GM23338 (cell line): ENCODE measurements around the gene GJB4. TPM values are rescaled to one million over a fixed set of nuclear protein-coding genes. Genes with fewer than 3 reads are reported as not detected.
A peak's percentile ranks its signal among the peaks of the same experiment; 100 is the strongest.

Experiments
- ATAC-seq: fragments of 200-7000 bp; cut with Tn5 transposase; 3 replicates; pipeline ENCODE4 v1.9.1; 2020
- DNase-seq: peaks from one replicate; pipeline ENCODE4 v3.0.0-alpha.2; 2015; ENCODE audit warnings: low spot score
- H2AFZ ChIP-seq: fragments of 200-600 bp; sonication (generic); 2 replicates; pipeline ENCODE4 v1.8.0; 2016; ENCODE audit warnings: antibody characterized with exemption, mild to moderate bottlenecking, moderate library complexity
- H3F3A ChIP-seq: fragments of 200-600 bp; sonication (generic); replicated peaks from 2 replicates; pipeline ENCODE4 v1.8.0; 2017; ENCODE audit warnings: antibody characterized with exemption, mixed run types, low read depth
- H3K27ac ChIP-seq: fragments of 200-600 bp; sonication (generic); 2 replicates; pipeline ENCODE4 v1.6.1; 2016; ENCODE audit warnings: low read depth
- H3K27me3 ChIP-seq: fragments of 200-600 bp; sonication (generic); 2 replicates; pipeline ENCODE4 v1.8.0; 2016; ENCODE audit warnings: mild to moderate bottlenecking, mixed run types, moderate library complexity; ENCODE audit not compliant: insufficient read depth
- H3K36me3 ChIP-seq: fragments of 200-600 bp; sonication (generic); 2 replicates; pipeline ENCODE4 v1.8.0; 2016; ENCODE audit warnings: mild to moderate bottlenecking; ENCODE audit not compliant: insufficient read depth
- H3K4me1 ChIP-seq: fragments of 200-600 bp; sonication (generic); 2 replicates; pipeline ENCODE4 v1.8.0; 2016; ENCODE audit warnings: mild to moderate bottlenecking, moderate library complexity; ENCODE audit not compliant: insufficient read depth
- H3K4me2 ChIP-seq: fragments of 200-600 bp; sonication (generic); 2 replicates; pipeline ENCODE4 v1.7.1; 2017; ENCODE audit warnings: mixed run types
- H3K4me3 ChIP-seq: fragments of 200-600 bp; sonication (generic); 2 replicates; pipeline ENCODE4 v1.6.1; 2016; ENCODE audit warnings: mixed run types
- H3K79me2 ChIP-seq: fragments of 200-600 bp; sonication (generic); replicated peaks from 2 replicates; pipeline ENCODE4 v1.8.0; 2017; ENCODE audit warnings: mild to moderate bottlenecking; ENCODE audit not compliant: insufficient read depth
- H3K9me2 ChIP-seq: fragments of 200-600 bp; sonication (generic); 2 replicates; pipeline ENCODE4 v1.8.0; 2017; ENCODE audit not compliant: insufficient read depth
- H4K20me1 ChIP-seq: fragments of 200-600 bp; sonication (generic); replicated peaks from 2 replicates; pipeline ENCODE4 v1.8.0; 2017; ENCODE audit warnings: mild to moderate bottlenecking; ENCODE audit not compliant: insufficient read depth
- H3K27ac Mint-ChIP-seq: 2 replicates; pipeline ENCODE4 v1.8.0; 2020; ENCODE audit warnings: inconsistent platforms, mild to moderate bottlenecking, moderate library complexity, mixed read lengths
- H3K27me3 Mint-ChIP-seq: 3 replicates; pipeline ENCODE4 v1.8.0; 2022; ENCODE audit warnings: low read depth, mild to moderate bottlenecking, moderate library complexity, mixed read lengths, inconsistent platforms; ENCODE audit not compliant: insufficient read depth, poor library complexity
- H3K36me3 Mint-ChIP-seq: 3 replicates; pipeline ENCODE4 v1.8.0; 2021; ENCODE audit warnings: low read depth, mild to moderate bottlenecking, inconsistent platforms, moderate library complexity, mixed read lengths
- H3K4me1 Mint-ChIP-seq: 3 replicates; pipeline ENCODE4 v1.8.0; 2020; ENCODE audit warnings: mild to moderate bottlenecking, inconsistent platforms, mixed read lengths
- H3K4me3 Mint-ChIP-seq: 3 replicates; pipeline ENCODE4 v1.8.0; 2021; ENCODE audit warnings: moderate library complexity, mild to moderate bottlenecking, inconsistent platforms, mixed read lengths
- H3K9me3 Mint-ChIP-seq: 3 replicates; pipeline ENCODE4 v1.8.0; 2020; ENCODE audit warnings: moderate library complexity, mild to moderate bottlenecking, inconsistent platforms, mixed read lengths
- EZH2 ChIP-seq: fragments of 200-600 bp; sonication (generic); IDR thresholded peaks from one replicate; pipeline ENCODE4 v1.8.0; 2017; ENCODE audit warnings: antibody characterized with exemption, mild to moderate bottlenecking, low read depth; ENCODE audit not compliant: unreplicated experiment
- JUNB ChIP-seq: IDR thresholded peaks from one replicate; pipeline ENCODE4 v1.6.1; 2016; ENCODE audit warnings: antibody characterized with exemption; ENCODE audit not compliant: unreplicated experiment
- POLR2AphosphoS5 ChIP-seq: IDR thresholded peaks from 2 replicates; pipeline ENCODE4 v1.6.1; 2016; ENCODE audit warnings: antibody characterized with exemption, low read depth
- REST ChIP-seq: IDR thresholded peaks from one replicate; pipeline ENCODE4 v1.6.1; 2018; ENCODE audit warnings: antibody characterized with exemption; ENCODE audit not compliant: unreplicated experiment
- STAT1 ChIP-seq: IDR thresholded peaks from one replicate; pipeline ENCODE4 v1.6.1; 2016; ENCODE audit warnings: antibody characterized with exemption; ENCODE audit not compliant: unreplicated experiment
- polyA plus RNA-seq: library from polyadenylated mRNA; unstranded; fragments of >200 nt; fragmentation: Nextera tagmentation; extraction: Ambion mirVana; gene quantifications from 2 replicates; pipeline ENCODE4 v1.2.1, GENCODE V29; 2016
- total RNA-seq: library from RNA; depleted of rRNA; stranded (reverse); fragments of >200 nt; shearing (Covaris generic); gene quantifications from 2 replicates; pipeline ENCODE4 v1.2.3, GENCODE V29; 2014
- TF ChIP-seq, protein P1 (sequence below), 2 experiments: fragments of 200-600 bp in 1 of 2; sonication (generic) in 1 of 2; conservative IDR thresholded peaks; 2 replicates each; pipeline versions ENCODE4 v1.5.1 to v1.6.1; 2016 to 2017; ENCODE audit warnings: antibody characterized with exemption in 2 of 2, low read depth in 2 of 2, mild to moderate bottlenecking in 2 of 2, moderate library complexity in 1 of 2
- TF ChIP-seq, protein P2 (sequence below): fragments of 250-450 bp; sonication (Bioruptor Pico); IDR thresholded peaks from 2 replicates; pipeline ENCODE4 v1.5.0; 2020; ENCODE audit warnings: mild to moderate bottlenecking, moderate library complexity

GJB4 gene
- total and polyA plus RNA-seq, 2 experiments from 2014 or later: 0.07 TPM; not detected in 1

DNA sequence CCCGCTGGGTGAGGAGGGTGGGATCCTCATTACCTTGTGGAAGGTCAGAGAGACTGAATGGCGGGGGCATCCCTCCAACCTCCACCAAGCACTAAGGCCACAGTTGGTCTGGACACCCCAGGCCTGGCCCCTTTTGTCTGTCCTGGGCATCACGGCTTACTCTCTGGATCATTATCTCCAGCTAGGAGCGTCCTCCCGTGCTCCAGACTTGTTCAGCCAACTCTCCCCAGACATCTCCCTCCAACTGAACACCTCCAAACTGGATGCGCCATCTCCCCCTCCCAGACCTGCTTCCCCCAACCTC lies 11.9 kb upstream of the GJB4 start:
- Histone ChIP-seq H3K4me1 (0 out of 2 replicates have a peak, but pooled peaks cover 3% of the 10 kb centered on the region), H4K20me1 (no peaks in the 10 kb centered on the region), H3K9me2 (0 out of 2 replicates have a peak, but pooled peaks cover 4% of the 10 kb centered on the region), H3K4me2 (no peak overlapping the region), H3K36me3 (no peaks in the 10 kb centered on the region), H3K4me3 (no peak overlapping the region), H3K79me2 (no peaks in the 10 kb centered on the region), H3K27me3 (no peaks in the 10 kb centered on the region), H2AFZ (no peak overlapping the region), H3F3A (no peaks in the 10 kb centered on the region), H3K27ac (no peak overlapping the region)
- Mint-ChIP-seq H3K9me3 (no peaks in the 10 kb centered on the region; the same call in 2 of the 3 replicates), H3K27ac (no peak overlapping the region), H3K4me1 (peaks cover 14% of the 10 kb centered on the region; the same call in 2 of the 3 replicates), H3K27me3 (peaks cover 2% of the 10 kb centered on the region), H3K36me3 (no peaks in the 10 kb centered on the region), H3K4me3 (no peak overlapping the region)
- TF ChIP-seq STAT1 (no peak), EZH2 (no peak), REST (no peak)
- TF ChIP-seq, protein P1, sequence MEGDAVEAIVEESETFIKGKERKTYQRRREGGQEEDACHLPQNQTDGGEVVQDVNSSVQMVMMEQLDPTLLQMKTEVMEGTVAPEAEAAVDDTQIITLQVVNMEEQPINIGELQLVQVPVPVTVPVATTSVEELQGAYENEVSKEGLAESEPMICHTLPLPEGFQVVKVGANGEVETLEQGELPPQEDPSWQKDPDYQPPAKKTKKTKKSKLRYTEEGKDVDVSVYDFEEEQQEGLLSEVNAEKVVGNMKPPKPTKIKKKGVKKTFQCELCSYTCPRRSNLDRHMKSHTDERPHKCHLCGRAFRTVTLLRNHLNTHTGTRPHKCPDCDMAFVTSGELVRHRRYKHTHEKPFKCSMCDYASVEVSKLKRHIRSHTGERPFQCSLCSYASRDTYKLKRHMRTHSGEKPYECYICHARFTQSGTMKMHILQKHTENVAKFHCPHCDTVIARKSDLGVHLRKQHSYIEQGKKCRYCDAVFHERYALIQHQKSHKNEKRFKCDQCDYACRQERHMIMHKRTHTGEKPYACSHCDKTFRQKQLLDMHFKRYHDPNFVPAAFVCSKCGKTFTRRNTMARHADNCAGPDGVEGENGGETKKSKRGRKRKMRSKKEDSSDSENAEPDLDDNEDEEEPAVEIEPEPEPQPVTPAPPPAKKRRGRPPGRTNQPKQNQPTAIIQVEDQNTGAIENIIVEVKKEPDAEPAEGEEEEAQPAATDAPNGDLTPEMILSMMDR (conservative IDR thresholded peaks at IDR 0.05; ENCODE audit: low read depth in 2 of 2): no peak
- DNase-seq: no peak
- no peak for ATAC-seq

GRCh38 chr1:34749992-34750391 lies 9.5 kb upstream of the GJB4 start:
- no peak overlapping the region for H3K27ac ChIP-seq
- TF ChIP-seq POLR2AphosphoS5 (no peak), JUNB (no peak), STAT1 (no peak)
- TF ChIP-seq, protein P1 (conservative IDR thresholded peaks at IDR 0.05; ENCODE audit: low read depth in 2 of 2): no peak
- TF ChIP-seq, protein P2, sequence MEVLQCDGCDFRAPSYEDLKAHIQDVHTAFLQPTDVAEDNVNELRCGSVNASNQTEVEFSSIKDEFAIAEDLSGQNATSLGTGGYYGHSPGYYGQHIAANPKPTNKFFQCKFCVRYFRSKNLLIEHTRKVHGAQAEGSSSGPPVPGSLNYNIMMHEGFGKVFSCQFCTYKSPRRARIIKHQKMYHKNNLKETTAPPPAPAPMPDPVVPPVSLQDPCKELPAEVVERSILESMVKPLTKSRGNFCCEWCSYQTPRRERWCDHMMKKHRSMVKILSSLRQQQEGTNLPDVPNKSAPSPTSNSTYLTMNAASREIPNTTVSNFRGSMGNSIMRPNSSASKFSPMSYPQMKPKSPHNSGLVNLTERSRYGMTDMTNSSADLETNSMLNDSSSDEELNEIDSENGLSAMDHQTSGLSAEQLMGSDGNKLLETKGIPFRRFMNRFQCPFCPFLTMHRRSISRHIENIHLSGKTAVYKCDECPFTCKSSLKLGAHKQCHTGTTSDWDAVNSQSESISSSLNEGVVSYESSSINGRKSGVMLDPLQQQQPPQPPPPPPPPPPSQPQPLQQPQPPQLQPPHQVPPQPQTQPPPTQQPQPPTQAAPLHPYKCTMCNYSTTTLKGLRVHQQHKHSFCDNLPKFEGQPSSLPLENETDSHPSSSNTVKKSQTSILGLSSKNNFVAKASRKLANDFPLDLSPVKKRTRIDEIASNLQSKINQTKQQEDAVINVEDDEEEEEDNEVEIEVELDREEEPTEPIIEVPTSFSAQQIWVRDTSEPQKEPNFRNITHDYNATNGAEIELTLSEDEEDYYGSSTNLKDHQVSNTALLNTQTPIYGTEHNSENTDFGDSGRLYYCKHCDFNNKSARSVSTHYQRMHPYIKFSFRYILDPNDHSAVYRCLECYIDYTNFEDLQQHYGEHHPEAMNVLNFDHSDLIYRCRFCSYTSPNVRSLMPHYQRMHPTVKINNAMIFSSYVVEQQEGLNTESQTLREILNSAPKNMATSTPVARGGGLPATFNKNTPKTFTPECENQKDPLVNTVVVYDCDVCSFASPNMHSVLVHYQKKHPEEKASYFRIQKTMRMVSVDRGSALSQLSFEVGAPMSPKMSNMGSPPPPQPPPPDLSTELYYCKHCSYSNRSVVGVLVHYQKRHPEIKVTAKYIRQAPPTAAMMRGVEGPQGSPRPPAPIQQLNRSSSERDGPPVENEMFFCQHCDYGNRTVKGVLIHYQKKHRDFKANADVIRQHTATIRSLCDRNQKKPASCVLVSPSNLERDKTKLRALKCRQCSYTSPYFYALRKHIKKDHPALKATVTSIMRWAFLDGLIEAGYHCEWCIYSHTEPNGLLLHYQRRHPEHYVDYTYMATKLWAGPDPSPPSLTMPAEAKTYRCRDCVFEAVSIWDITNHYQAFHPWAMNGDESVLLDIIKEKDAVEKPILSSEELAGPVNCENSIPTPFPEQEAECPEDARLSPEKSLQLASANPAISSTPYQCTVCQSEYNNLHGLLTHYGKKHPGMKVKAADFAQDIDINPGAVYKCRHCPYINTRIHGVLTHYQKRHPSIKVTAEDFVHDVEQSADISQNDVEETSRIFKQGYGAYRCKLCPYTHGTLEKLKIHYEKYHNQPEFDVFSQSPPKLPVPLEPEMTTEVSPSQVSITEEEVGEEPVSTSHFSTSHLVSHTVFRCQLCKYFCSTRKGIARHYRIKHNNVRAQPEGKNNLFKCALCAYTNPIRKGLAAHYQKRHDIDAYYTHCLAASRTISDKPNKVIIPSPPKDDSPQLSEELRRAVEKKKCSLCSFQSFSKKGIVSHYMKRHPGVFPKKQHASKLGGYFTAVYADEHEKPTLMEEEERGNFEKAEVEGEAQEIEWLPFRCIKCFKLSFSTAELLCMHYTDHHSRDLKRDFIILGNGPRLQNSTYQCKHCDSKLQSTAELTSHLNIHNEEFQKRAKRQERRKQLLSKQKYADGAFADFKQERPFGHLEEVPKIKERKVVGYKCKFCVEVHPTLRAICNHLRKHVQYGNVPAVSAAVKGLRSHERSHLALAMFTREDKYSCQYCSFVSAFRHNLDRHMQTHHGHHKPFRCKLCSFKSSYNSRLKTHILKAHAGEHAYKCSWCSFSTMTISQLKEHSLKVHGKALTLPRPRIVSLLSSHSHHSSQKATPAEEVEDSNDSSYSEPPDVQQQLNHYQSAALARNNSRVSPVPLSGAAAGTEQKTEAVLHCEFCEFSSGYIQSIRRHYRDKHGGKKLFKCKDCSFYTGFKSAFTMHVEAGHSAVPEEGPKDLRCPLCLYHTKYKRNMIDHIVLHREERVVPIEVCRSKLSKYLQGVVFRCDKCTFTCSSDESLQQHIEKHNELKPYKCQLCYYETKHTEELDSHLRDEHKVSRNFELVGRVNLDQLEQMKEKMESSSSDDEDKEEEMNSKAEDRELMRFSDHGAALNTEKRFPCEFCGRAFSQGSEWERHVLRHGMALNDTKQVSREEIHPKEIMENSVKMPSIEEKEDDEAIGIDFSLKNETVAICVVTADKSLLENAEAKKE: no peak

More at GRCh38 chr1:34749992-34750391, 9.5 kb upstream of the GJB4 start:
- ATAC-seq (peak; percentile 16; the same call in 1 of the 3 replicates), DNase-seq (no peak)
- Histone ChIP-seq H3F3A (no peaks in the 10 kb centered on the region), H3K4me3 (no peak overlapping the region), H3K9me2 (0 out of 2 replicates have a peak, but pooled peaks cover 4% of the 10 kb centered on the region), H3K4me2 (no peak overlapping the region), H3K4me1 (0 out of 2 replicates have a peak, but pooled peaks cover 3% of the 10 kb centered on the region), H3K27me3 (no peaks in the 10 kb centered on the region), H2AFZ (peak overlapping the region; percentile 1; the same call in 1 of the 2 replicates), H4K20me1 (no peaks in the 10 kb centered on the region), H3K79me2 (no peaks in the 10 kb centered on the region), H3K36me3 (no peaks in the 10 kb centered on the region)
- Mint-ChIP-seq H3K36me3 (no peaks in the 10 kb centered on the region), H3K4me1 (peaks cover 15% of the 10 kb centered on the region; the same call in 2 of the 3 replicates), H3K9me3 (no peaks in the 10 kb centered on the region), H3K27ac (no peak overlapping the region), H3K27me3 (peaks cover 4% of the 10 kb centered on the region), H3K4me3 (no peak overlapping the region)
